Measurements from ENCODE around the gene GJA9.

Gene GJA9

DNA sequence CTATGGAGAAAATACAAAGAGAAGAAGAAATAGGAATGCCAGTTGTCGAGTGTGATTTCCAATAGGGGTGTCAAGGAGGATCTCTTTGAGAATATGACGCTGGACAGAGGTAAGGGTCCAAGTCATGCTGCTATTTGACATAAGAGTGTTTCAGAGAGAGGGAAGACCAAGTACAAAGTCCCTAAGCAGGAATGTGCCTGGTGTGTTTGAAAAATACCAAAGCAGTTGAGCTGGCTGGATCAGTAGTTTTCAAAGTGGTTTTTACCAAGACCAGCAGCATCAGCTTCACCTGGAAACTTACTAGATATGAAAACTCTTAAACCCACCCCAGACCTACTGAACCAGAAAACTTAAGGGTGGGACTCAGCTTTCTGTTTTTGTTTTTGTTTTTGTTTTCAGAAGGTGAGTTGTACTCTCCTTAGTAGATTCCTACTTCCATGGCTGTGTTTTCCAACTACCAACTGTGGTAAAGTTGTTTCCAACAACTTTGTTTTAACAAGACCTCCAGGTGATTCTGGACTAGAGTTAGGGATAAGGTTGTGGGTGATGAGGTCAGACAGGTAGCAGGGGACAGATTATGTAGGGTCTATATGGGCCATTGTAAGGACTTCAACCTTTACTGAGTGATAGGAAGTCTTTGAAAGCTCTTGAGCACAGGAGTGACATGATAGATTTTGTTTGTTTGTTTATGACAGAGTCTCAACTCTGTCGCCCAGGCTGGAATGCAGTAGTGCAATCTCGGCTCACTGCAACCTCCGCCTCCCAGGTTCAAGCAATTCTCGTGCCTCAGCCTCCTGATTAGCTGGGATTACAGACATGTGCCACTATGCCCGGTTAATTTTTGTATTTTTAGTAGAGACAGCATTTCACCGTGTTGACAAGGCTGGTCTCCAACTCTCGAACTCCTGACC is 7.3 kb upstream of the GJA9 start:
- no peak for DNase-seq (ENCODE audit: low read depth)
- H3K4me3 ChIP-seq (ENCODE audit: low read length), result no peak overlapping the region
- TF ChIP-seq, protein P1, sequence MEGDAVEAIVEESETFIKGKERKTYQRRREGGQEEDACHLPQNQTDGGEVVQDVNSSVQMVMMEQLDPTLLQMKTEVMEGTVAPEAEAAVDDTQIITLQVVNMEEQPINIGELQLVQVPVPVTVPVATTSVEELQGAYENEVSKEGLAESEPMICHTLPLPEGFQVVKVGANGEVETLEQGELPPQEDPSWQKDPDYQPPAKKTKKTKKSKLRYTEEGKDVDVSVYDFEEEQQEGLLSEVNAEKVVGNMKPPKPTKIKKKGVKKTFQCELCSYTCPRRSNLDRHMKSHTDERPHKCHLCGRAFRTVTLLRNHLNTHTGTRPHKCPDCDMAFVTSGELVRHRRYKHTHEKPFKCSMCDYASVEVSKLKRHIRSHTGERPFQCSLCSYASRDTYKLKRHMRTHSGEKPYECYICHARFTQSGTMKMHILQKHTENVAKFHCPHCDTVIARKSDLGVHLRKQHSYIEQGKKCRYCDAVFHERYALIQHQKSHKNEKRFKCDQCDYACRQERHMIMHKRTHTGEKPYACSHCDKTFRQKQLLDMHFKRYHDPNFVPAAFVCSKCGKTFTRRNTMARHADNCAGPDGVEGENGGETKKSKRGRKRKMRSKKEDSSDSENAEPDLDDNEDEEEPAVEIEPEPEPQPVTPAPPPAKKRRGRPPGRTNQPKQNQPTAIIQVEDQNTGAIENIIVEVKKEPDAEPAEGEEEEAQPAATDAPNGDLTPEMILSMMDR (IDR thresholded peaks at IDR 0.05; ENCODE audit: insufficient read depth, low read depth, low read length, missing control alignments), result no peak

DNA sequence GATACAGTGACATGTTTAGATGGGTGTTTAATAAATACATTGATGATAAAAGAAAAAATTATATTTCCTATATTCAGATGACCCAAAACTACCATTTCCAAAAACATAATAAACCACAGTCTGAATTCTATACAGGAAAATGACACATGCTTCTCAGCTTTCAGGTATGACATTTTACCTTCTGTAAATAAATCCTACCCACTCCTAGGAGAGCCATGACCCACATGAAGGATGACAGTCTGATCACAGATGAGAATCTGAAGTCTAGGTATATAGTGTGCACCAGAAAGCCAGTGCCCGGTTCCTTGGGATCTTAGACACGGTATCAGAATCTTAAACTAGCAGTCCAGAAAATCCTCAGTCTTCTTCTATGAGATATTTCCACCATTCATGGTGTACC is 3.7 kb upstream of the GJA9 start:
- DNase-seq (ENCODE audit: low read depth), result no peak
- H3K4me3 ChIP-seq (ENCODE audit: low read length), result no peak overlapping the region
- TF ChIP-seq, protein P1 (IDR thresholded peaks at IDR 0.05; ENCODE audit: insufficient read depth, low read depth, low read length, missing control alignments), result no peak

DNA sequence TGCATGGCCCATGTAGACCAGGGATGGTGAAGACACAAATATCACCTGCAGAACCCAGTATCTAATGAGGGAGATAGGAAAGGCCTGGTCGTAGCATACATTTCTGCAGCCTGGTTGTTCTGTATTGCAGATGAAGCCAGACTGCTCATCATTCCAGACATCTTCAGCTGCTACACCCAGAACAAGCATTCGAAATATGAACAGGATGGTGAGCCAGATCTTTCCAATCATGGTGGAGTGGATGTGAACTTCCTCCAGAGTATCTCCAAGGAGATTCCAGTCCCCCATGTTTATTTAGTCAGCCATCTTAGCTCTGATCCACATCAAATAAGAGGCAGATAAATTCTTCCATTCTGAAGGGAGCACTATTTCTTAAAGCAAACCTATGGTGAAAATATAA is 5.6 kb downstream of the GJA9 start:
- H3K4me3 ChIP-seq (ENCODE audit: low read length), result no peak overlapping the region
- no peak for DNase-seq (ENCODE audit: low read depth)
- TF ChIP-seq, protein P1 (IDR thresholded peaks at IDR 0.05; ENCODE audit: insufficient read depth, low read depth, low read length, missing control alignments), result no peak

DNA sequence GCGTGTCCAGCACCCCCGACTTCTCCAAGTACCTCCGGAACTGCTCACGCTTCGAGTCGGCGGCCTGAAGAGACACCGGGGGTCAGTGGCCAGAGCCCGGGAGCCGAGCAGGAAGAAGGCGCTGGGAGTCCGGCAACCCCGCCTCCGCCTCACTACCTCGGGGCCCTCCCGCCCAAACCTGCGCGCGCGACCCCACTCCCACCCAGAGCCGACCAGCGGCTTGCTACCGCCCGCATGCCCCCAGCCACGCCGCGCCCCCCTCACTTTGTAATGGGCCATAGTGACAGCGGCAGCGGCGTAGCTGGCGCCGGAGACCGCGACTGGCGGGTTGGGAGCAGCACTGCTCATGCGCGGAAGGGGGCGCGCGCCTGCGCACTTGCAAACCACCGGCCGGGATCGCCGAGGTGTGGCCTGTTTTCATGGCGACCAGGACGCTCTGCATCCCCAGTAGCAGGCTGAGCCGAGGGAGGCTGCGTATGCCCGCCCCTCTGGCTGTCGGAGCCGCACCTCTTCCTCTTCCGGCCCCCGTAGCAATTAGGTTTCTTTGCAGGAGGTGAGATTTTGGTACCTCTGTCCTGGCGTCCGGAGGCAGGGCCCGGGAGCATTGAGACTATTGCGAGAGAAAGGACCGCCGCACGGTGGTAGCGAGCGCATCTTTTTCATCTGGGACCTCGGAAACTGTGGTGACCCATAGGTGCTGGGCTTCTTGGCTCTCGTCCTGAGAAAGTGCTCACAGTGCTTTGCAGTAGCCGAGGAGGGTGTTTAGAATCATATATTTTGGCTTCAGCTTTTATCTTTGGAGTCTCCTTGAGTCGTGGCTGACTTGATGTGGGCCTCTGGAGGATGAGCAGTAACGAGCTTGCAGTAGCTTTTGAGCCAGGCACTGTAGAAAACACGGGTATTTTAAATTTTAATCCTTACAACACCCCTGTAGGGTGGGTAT is 8.1 kb downstream of the GJA9 start, which contains the start of gene MYCBP:
Gene MYCBP, minus strand, starts transcription at position 322 of the 943 bp plus-strand sequence. Its CDS starts 43 bp downstream, at position 279.
- DNase-seq (ENCODE audit: low read depth), result peak; percentile 97
- H3K4me3 ChIP-seq (ENCODE audit: low read length), result peak within 1 kb of the TSS; percentile 85

DNA sequence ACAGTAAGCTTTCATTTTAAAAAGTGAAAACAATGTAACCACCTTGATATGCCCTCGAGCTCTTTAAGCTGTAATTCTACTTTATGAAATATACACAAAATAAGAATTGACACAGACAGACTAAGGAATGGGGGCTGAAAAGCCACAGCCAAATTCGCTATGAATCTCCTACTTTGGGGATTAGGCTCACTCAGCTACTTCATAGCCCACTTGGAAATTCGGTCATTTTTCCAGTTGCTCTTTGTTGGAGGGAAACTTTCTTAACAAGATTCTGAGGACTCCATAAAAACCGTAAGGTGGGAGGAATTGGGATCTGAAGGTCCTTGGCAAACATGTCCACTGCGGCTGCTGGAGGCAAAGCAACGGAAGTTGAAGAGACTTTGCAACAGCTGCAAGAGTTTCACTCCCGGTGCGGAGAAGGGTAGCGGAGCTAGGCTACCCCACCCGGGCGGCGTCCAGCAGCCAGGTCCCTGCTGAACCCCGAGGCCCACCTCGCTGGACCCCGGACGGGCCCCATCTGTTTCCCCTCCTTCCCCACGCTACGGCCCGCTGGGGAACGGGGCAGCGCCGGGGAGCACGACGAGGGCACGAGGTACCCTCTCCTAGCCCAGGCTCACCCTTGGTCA is 8.9 kb downstream of the GJA9 start:
- H3K4me3 ChIP-seq (ENCODE audit: low read length), result peak overlapping the region; percentile 85
- DNase-seq (ENCODE audit: low read depth), result peak; percentile 32
- TF ChIP-seq, protein P1 (IDR thresholded peaks at IDR 0.05; ENCODE audit: insufficient read depth, low read depth, low read length, missing control alignments), result no peak

More for the DNA sequence above, 8.1 kb downstream of the GJA9 start, which contains the start of gene MYCBP:
- TF ChIP-seq, protein P1 (IDR thresholded peaks at IDR 0.05; ENCODE audit: insufficient read depth, low read depth, low read length, missing control alignments), result no peak

DNA sequence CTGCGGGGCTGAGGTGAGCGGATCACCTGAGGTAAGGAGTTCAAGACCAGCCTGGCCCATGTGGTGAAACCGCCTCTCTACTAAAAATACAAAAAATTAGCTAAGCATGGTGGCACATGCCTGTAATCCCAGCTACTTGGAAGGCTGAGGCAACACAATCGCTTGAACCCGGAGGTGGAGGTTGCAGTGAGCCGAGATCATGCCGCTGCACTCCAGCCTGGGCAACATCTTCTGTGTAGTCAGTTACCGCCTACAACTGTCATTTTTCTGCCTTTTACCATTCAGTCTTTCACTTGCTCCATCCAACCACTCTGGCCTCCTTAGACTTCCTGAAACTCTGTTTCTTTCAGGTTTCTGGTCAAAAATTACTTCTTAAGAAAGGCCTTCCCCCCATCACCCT is 10.4 kb downstream of the GJA9 start:
- TF ChIP-seq, protein P1 (IDR thresholded peaks at IDR 0.05; ENCODE audit: insufficient read depth, low read depth, low read length, missing control alignments), result no peak
- no peak overlapping the region for H3K4me3 ChIP-seq (ENCODE audit: low read length)
- DNase-seq (ENCODE audit: low read depth), result no peak
